Astrocyte (in vitro differentiated cells and primary cell): ENCODE measurements around the gene MIER1. TPM values are rescaled to one million over a fixed set of nuclear protein-coding genes. Genes with fewer than 3 reads are reported as not detected.

Experiments
- DNase-seq: peaks from one replicate; pipeline ENCODE4 v3.0.0-alpha.2; 2010; ENCODE audit warnings: low read depth
- FAIRE-seq: peaks from 2 replicates; lab custom pipeline; 2011; peaks lifted over from hg19 to GRCh38; lab: Jason Lieb, UNC
- H2AFZ ChIP-seq: 2 replicates; pipeline ENCODE4 v1.6.0; 2012; ENCODE audit warnings: low read depth, low read length, inconsistent platforms
- H3K27ac ChIP-seq: 2 replicates; pipeline ENCODE4 v1.5.1; 2011; ENCODE audit warnings: low read depth, low read length, inconsistent platforms
- H3K27me3 ChIP-seq: 2 replicates; pipeline ENCODE4 v1.6.0; 2011; ENCODE audit warnings: low read length, inconsistent platforms; ENCODE audit not compliant: insufficient read depth
- H3K36me3 ChIP-seq: 2 replicates; pipeline ENCODE4 v1.5.1; 2011; ENCODE audit warnings: low read length, inconsistent platforms; ENCODE audit not compliant: insufficient read depth
- H3K4me1 ChIP-seq: 2 replicates; pipeline ENCODE4 v1.5.1; 2011; ENCODE audit warnings: low read length, inconsistent platforms; ENCODE audit not compliant: insufficient read depth
- H3K4me2 ChIP-seq: 2 replicates; pipeline ENCODE4 v1.6.0; 2012; ENCODE audit warnings: low read length, inconsistent platforms
- H3K4me3 ChIP-seq: 2 replicates; pipeline ENCODE4 v1.5.1; 2011; ENCODE audit warnings: low read depth, mild to moderate bottlenecking, low read length, inconsistent platforms; ENCODE audit not compliant: insufficient read depth
- H3K79me2 ChIP-seq: 2 replicates; pipeline ENCODE4 v1.6.0; 2012; ENCODE audit warnings: mild to moderate bottlenecking, low read length, inconsistent platforms; ENCODE audit not compliant: insufficient read depth
- H3K9ac ChIP-seq: 2 replicates; pipeline ENCODE4 v1.6.0; 2012; ENCODE audit warnings: mild to moderate bottlenecking, low read length, inconsistent platforms
- H3K9me3 ChIP-seq: 2 replicates; pipeline ENCODE4 v1.5.1; 2012; ENCODE audit warnings: low read depth, mild to moderate bottlenecking, low read length, inconsistent platforms; ENCODE audit not compliant: insufficient read depth
- H4K20me1 ChIP-seq: 2 replicates; pipeline ENCODE4 v1.6.0; 2012; ENCODE audit warnings: low read length, inconsistent platforms; ENCODE audit not compliant: insufficient read depth
- H3K27ac Mint-ChIP-seq: one replicate; pipeline ENCODE4 v1.8.0; 2021; ENCODE audit warnings: mild to moderate bottlenecking, mixed read lengths; ENCODE audit not compliant: unreplicated experiment
- H3K27me3 Mint-ChIP-seq: one replicate; pipeline ENCODE4 v1.8.0; 2021; ENCODE audit warnings: low read depth, mixed read lengths; ENCODE audit not compliant: unreplicated experiment
- H3K36me3 Mint-ChIP-seq: one replicate; pipeline ENCODE4 v1.8.0; 2021; ENCODE audit warnings: low read depth, mixed read lengths; ENCODE audit not compliant: unreplicated experiment
- H3K4me1 Mint-ChIP-seq: one replicate; pipeline ENCODE4 v1.8.0; 2021; ENCODE audit warnings: low read depth, mixed read lengths; ENCODE audit not compliant: unreplicated experiment
- H3K4me3 Mint-ChIP-seq: one replicate; pipeline ENCODE4 v1.8.0; 2021; ENCODE audit warnings: mild to moderate bottlenecking, moderate library complexity, mixed read lengths; ENCODE audit not compliant: unreplicated experiment
- H3K9me3 Mint-ChIP-seq: one replicate; pipeline ENCODE4 v1.8.0; 2021; ENCODE audit warnings: mild to moderate bottlenecking, mixed read lengths; ENCODE audit not compliant: unreplicated experiment
- EZH2 ChIP-seq: IDR thresholded peaks from 2 replicates; pipeline ENCODE4 v1.6.1; 2012; ENCODE audit warnings: mild to moderate bottlenecking, low read length, inconsistent platforms; ENCODE audit not compliant: insufficient read depth
- total RNA-seq: library from RNA; stranded (reverse); gene quantifications from 2 replicates; pipeline ENCODE4 v1.2.1, GENCODE V29; 2021
- TF ChIP-seq, protein P1 (sequence below): IDR thresholded peaks from 2 replicates; pipeline ENCODE4 v1.5.1; 2011; ENCODE audit warnings: low read depth, mild to moderate bottlenecking, inconsistent platforms, low read length, moderate library complexity; ENCODE audit not compliant: insufficient read depth

Gene MIER1
- total RNA-seq, 1 donor from 2014 or later, result 40.2 TPM

DNA sequence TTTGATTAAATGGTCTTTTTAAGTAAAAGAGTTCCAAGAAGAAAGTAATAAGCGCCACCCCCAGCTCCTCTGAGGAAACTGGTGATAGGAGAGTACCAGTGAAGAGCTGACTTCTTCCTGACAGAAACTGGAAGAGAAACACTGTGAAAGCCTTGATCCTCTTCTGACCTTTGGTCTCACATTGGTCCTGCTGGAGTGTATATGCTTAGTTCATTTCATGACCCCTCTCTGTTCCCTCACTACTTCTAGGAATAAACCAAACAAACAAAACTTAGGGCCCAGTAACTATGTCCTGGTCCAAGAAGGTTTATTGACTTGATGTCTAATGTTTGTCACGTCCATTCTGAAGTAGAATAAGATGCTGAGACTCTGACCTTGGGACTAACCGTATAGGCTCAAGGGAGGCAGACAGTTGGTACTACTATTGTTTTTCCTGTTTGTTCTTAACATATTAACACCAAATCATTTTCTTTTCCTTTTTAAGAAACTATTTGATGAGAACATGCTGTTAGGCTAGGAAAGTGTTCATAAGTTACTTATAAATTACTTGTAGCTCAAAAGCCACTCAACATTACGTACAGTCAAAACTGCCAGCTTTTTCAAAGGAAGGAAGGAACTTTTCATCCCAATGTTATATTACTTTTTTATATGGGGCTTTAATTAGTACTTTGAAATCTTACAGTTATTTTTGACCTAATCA is 57.9 kb downstream of the MIER1 start:
- no peak for DNase-seq
- H3K79me2 ChIP-seq, result no peaks in the 10 kb centered on the region
- no peak overlapping the region for H3K4me3 Mint-ChIP-seq
- TF ChIP-seq, protein P1, sequence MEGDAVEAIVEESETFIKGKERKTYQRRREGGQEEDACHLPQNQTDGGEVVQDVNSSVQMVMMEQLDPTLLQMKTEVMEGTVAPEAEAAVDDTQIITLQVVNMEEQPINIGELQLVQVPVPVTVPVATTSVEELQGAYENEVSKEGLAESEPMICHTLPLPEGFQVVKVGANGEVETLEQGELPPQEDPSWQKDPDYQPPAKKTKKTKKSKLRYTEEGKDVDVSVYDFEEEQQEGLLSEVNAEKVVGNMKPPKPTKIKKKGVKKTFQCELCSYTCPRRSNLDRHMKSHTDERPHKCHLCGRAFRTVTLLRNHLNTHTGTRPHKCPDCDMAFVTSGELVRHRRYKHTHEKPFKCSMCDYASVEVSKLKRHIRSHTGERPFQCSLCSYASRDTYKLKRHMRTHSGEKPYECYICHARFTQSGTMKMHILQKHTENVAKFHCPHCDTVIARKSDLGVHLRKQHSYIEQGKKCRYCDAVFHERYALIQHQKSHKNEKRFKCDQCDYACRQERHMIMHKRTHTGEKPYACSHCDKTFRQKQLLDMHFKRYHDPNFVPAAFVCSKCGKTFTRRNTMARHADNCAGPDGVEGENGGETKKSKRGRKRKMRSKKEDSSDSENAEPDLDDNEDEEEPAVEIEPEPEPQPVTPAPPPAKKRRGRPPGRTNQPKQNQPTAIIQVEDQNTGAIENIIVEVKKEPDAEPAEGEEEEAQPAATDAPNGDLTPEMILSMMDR, result no peak
- no peak for TF ChIP-seq EZH2
- H3K4me3 ChIP-seq, result no peak overlapping the region
- H3K9ac ChIP-seq, result no peak overlapping the region
- H3K4me1 Mint-ChIP-seq, result peaks cover 4% of the 10 kb centered on the region
- H3K27me3 ChIP-seq, result no peaks in the 10 kb centered on the region
- no peaks in the 10 kb centered on the region for H3K9me3 ChIP-seq
- no peak overlapping the region for H3K4me2 ChIP-seq
- no peak for FAIRE-seq
- H3K9me3 Mint-ChIP-seq, result no peaks in the 10 kb centered on the region
- H3K27ac Mint-ChIP-seq, result no peak overlapping the region
- H3K36me3 Mint-ChIP-seq, result no peaks in the 10 kb centered on the region
- no peaks in the 10 kb centered on the region for H4K20me1 ChIP-seq
- peaks cover 60% of the 10 kb centered on the region for H3K36me3 ChIP-seq
- no peaks in the 10 kb centered on the region for H3K27me3 Mint-ChIP-seq
- no peak overlapping the region for H3K27ac ChIP-seq
- H2AFZ ChIP-seq, result no peak overlapping the region
- H3K4me1 ChIP-seq, result no peaks in the 10 kb centered on the region

DNA sequence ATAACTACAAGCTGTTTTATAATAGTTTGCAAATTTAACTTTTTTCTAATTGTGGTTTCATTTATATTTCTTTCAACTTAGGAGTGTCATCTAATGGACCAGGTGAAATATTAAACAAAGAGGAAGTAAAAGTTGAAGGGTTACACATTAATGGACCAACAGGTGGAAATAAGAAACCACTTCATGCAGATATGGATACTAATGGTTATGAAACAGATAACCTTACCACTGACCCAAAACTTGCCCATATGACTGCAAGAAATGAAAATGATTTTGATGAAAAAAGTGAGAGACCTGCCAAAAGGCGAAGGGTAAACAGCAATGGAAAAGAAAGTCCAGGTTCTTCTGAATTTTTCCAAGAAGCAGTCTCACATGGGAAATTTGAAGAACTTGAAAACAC is 59.7 kb downstream of the MIER1 start:
- DNase-seq (no peak), FAIRE-seq (no peak)
- TF ChIP-seq, protein P1, result no peak
- no peaks in the 10 kb centered on the region for H3K27me3 ChIP-seq
- H2AFZ ChIP-seq, result no peak overlapping the region
- no peaks in the 10 kb centered on the region for H3K9me3 ChIP-seq
- H3K36me3 ChIP-seq, result peaks cover 48% of the 10 kb centered on the region
- no peaks in the 10 kb centered on the region for H3K79me2 ChIP-seq
- no peak overlapping the region for H3K9ac ChIP-seq
- no peak overlapping the region for H3K4me3 Mint-ChIP-seq
- H3K4me2 ChIP-seq, result no peak overlapping the region
- H3K4me1 ChIP-seq, result no peaks in the 10 kb centered on the region
- H3K27ac ChIP-seq, result no peak overlapping the region
- H3K27ac Mint-ChIP-seq, result no peak overlapping the region
- peaks cover 5% of the 10 kb centered on the region for H3K36me3 Mint-ChIP-seq
- peaks cover 4% of the 10 kb centered on the region for H3K4me1 Mint-ChIP-seq
- H3K4me3 ChIP-seq, result no peak overlapping the region
- no peaks in the 10 kb centered on the region for H3K9me3 Mint-ChIP-seq
- H4K20me1 ChIP-seq, result no peaks in the 10 kb centered on the region
- no peaks in the 10 kb centered on the region for H3K27me3 Mint-ChIP-seq

DNA sequence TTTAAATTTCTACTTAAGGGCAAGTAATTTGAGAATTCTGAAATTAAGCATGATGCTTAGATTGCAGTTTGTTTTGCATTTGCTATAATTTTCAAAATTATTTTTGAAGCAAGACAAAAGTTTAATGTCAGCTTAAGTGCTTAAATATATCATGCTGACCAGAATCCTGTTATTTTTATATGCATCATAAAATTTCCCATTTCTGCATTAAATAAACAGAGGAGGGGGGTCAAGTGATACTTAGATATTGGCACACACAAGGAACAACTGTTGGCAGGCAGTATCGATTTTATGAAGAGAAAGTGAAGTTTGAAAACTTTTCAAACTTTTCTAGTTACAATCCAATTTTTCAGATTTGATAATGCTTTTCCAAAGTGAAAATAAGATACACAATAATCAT is 61.0 kb downstream of the MIER1 start:
- Mint-ChIP-seq H3K27ac (no peak overlapping the region), H3K36me3 (peaks cover 5% of the 10 kb centered on the region), H3K9me3 (no peaks in the 10 kb centered on the region), H3K27me3 (no peaks in the 10 kb centered on the region), H3K4me1 (peaks cover 4% of the 10 kb centered on the region), H3K4me3 (no peak overlapping the region)
- peaks cover 49% of the 10 kb centered on the region for H3K36me3 ChIP-seq
- H3K27ac ChIP-seq, result no peak overlapping the region
- no peaks in the 10 kb centered on the region for H3K4me1 ChIP-seq
- TF ChIP-seq EZH2, result no peak
- TF ChIP-seq, protein P1, result no peak
- FAIRE-seq, result no peak
- H3K9ac ChIP-seq, result no peak overlapping the region
- H3K4me3 ChIP-seq, result no peak overlapping the region
- H3K9me3 ChIP-seq, result no peaks in the 10 kb centered on the region
- H3K27me3 ChIP-seq, result no peaks in the 10 kb centered on the region
- no peaks in the 10 kb centered on the region for H4K20me1 ChIP-seq
- H3K79me2 ChIP-seq, result no peaks in the 10 kb centered on the region
- DNase-seq, result no peak
- no peak overlapping the region for H2AFZ ChIP-seq
- H3K4me2 ChIP-seq, result no peak overlapping the region
